Activated CD4-positive, alpha-beta T cell treated with anti-CD3 and anti-CD28 coated beads, Interleukin-2, amount 50 U/mL, for 1 hour (primary cell): Measurements from ENCODE around the gene CENPA.
"Not testable (repeated sequence)": the region's sequence is repeated elsewhere in the genome, so short reads cannot be mapped to it uniquely, and the experiment has no call there.

ENCODE experiments used
- DNase-seq: peaks from one replicate; pipeline ENCODE4 v3.0.0-alpha.2; 2020

CENPA gene

DNA sequence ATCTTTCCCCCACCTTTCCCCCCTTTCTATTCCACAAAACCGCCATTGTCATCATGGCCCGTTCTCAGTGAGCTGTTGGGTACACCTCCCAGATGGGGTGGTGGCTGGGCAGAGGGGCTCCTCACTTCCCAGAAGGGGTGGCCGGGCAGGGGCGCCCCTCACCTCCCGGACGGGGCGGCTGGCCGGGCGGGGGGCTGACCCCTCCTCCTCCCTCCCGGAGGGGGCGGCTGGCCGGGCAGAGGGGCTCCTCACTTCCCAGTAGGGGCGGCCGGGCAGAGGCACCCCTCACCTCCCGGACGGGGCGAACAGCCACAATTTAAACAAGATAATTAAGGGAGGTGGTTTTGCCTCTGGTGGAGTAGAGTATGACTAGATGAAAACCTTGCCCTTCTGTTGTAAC lies 9.3 kb downstream of the CENPA start:
- DNase-seq: not testable (repeated sequence)

DNA sequence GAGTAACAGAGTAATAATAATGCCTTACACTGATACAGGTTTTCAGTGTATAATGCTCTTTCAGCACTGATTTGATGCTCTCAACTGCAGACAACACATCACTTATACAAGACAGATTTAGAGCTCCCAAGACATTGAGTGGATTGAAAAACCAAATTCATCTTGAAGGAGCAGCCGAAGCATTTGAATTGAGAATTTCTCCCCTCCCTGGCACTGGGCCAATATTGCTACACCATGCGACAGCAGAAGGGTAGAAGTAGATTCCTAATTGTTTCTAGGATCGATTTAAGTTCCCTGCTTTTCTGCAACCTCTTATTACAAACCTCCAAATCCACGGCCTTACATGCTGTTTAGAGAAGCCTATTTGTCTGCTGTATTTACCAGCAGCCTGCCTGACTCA lies 15.5 kb downstream of the CENPA start:
- no peak for DNase-seq

DNA sequence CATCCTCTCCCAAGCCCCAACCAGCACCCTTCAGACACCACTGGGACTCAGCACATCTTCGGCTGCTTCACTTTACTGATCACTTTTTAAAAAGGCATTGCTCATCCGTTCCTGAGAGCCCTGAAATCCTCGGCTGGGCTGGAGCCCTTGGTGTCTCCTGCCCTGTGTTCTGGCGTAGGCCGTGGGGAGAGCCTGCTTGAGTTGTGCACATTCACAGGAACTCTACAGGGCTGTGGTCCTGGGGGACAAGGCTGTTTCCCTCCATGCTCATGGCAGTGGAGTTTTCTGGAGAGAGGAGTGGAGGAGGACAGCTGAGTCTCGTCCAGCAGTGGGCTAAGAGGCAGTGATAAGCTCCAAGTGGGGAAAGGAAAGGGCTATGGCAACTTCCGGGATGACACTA lies 15.9 kb downstream of the CENPA start:
- no peak for DNase-seq

DNA sequence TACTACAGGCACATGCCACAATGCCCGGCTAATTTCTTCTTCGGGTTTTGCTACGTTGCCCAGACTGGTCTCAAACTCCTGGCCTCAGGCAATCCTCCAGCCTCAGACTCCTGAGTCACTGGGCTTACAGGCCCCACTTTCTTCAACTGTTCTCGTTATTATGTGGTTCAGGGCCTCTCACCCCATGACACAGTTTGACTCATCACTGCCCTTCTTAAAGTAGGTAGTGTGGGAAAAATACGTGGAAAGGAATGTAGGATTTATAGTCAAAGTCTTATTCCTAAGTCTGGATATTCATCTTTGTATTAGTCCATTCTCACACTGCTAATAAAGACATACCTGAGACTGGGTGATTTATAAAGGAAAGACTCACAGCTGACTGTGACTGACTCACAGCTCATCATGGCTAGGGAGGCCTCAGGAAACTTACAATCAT lies 19.4 kb downstream of the CENPA start:
- no peak for DNase-seq

DNA sequence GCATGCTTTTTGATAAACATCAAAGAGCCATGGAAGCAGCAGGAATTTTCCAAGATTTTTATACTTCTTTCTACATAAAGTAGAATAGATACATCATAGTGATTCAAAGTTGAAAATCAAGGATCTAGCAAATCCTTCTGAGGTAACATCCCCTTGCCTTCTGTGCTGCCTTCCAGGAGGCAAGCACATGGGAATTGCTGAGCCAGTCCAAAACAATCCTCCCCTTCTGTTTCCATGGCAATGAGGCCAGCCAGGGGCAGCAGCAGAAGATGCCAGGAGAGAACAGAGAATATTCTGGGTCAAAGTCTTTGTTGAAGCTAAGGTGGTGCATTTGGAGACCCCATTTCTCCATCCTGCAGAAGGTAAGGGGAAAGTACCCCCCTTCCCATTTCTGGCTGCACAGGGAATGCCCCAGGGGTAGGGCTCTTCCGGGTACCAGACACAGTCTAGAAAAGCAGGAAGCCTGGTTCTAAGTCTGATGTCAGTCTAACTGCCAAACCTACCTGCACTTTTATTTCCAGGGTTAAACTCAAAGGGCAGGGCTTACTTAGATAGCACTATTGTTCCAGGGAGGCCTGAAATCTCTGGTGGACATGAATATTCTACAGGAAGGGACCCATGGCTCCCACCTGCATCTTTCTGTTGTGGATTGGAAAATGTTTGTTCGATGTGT lies 22.1 kb downstream of the CENPA start:
- no peak for DNase-seq

DNA sequence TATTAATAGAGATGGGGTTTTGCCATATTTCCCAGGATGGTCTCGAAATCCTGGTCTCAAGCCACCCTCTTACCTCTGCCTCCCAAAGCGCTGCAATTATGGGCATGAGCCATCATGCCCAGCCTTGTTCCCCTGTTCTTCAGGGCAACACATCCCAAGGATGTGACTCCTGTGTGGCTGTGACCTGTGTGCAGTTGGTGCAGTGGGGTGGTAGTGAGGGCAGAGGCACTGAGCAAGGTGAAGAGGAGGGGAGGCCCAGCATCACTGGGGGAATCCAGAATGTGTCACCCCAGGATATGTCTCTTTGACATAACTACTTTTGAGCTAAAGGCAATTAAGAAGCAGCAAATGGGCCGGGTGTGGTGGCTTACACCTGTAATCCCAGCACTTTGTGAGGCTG lies 23.4 kb downstream of the CENPA start:
- no peak for DNase-seq

DNA sequence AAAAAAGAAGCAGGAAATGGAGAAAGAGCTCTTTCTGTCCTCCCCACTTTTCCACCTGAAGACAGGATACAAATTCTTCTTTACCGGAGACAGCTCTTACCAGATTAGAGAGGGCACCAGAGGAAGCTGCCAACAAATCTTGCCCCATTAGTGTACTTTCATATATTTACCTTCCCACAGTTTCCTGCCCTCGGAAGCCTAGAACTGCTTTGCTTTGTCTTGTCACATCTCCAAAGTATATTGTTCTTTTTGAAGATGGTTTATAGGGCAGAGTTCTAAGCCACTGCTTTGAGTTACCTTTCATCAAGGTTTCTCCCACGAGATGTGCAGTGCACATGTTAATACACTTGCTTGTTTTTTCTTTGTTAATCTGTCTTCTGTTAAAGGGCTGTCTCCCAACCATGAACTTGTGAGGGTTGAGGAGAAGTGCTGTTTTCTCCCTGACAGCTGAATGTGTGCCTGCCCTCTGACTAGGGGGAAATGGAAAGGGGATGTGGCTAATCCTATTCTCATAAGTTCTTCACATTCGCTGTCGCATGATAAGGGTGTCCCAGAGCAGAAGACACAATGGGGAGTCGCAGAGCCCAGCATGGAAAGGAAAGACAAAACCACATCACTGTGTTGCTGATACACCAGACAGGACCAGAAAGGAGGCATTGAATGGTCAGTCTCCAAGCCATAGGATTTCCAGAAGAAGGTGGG lies 24.2 kb downstream of the CENPA start:
- DNase-seq: no peak

DNA sequence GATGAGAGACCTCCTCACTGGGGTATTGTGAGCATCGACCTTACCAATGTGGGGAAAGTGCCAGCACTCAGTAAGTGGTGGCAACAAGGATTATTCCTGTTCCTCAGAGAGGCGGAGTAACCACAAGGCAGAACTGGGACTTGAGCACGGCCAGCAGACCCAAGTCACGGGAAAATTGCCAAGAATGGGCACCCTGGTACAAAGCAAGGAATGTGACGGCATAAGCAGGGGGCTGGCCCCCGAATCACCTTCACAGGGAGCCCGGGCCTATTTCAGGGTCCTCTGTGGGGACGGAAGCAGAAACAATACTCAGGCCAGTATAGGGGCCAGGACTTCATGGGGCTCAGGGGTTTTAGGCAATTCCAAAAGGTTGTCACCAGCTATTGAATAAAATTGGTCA lies 25.4 kb downstream of the CENPA start:
- DNase-seq: no peak

DNA sequence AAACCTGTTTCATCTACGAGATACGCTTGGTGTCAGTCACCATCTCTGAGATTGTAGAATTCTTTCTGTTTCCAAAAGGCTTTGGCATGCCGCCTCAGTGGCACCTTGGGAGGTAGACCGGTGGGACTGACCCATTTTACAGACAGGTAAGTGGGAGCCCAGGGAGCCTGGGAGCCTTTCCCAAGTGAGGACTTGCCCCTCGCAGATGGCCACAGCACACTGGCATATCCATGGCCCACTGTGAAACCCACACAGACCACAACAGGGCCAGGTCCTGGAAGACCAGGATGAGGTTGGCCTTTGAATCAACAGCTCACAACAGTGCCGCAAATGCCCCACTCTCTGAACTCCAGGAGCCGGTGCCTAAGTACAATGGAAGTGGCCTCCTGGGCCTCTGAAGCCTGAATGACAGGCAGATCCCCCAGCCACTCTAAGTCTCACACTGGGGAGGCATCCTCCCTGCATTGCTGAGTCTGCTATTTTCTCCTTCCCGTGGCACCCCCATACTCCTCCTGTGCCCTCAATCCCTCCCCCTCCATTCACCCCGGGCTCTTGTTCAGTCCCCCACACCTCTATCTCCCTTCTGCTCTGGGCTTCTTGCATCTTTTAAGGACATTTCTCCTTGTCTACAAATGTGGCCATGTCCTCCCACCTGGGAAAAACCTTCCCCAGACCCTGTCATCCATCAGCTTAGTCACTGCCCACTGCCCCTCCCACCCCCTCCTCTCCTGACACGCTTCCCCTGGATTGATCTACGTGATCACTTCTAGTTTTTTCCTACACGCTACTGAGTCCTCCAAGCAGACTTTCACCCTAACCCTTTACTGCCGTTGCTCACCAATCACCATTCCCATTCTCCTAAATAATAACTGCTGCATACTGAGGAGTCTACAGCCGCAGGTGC lies 26.2 kb downstream of the CENPA start:
- no peak for DNase-seq

DNA sequence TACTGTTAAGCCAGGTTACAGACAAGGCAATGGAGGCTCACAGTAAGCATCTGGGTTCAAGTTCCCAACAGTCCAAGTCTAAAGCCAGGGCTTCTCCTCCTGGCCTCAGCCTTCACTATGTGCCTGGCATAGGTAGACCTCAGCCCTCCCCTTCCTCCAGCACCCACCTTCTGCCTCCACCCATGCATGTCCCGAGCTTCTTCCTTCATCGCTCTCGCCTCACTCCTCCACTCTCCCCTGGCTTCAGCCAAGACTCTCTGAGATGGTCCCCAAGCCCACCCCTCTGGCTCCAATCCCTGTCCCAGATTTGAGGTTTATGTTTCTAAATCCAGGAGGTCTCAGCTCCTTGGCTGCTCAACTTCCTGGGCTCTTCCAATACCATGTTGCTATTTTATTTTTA lies 26.9 kb downstream of the CENPA start:
- DNase-seq: no peak

DNA sequence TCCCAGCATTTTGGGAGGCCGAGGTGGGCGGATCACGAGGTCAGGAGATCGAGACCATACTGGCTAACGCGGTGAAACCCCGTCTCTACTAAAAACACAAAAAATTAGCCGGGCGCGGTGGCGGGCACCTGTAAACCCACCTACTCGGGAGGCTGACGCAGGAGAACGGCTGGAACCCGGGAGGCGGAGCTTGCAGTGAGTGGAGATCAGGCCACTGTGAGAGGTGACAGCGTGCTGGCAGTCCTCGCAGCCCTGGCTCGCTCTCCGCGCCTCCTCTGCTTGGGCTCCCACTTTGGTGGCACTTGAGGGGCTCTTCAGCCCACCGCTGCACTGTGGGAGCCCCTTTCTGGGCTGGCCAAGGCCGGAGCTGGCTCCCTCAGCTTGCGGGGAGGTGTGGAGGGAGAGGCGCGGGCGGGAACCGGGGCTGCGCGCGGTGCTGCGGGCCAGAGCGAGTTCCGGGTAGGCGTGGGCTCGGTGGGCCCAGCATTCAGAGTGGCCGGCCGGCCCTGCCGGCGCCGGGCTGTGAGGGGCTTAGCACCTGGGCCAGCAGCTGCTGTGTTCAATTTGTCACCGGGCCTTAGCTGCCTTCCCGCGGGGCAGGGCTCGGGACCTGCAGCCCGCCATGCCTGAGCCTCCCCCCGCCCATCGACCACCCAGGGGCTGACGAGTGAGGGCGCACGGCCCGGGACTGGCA lies 28.4 kb downstream of the CENPA start:
- not testable (repeated sequence) for DNase-seq

DNA sequence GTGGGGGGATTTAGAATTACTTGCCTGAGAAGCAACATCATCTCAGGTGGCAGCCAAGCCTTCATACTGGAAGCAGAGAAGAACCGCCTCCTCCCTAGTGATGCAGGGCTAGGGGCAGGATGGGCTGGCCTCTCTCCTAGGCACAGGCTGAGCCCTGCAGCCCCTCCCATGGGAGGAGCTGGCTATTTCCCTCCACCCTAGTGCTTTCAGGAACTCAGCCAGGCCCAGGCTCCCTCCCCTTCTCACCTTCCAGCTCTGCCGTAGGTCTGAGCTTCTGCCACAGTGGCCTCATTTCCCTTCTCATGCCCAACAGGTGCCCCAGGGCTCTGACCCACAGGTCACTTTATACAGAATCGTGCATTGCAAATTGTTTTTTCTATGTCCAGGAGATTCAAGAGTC lies 31.0 kb downstream of the CENPA start:
- no peak for DNase-seq

DNA sequence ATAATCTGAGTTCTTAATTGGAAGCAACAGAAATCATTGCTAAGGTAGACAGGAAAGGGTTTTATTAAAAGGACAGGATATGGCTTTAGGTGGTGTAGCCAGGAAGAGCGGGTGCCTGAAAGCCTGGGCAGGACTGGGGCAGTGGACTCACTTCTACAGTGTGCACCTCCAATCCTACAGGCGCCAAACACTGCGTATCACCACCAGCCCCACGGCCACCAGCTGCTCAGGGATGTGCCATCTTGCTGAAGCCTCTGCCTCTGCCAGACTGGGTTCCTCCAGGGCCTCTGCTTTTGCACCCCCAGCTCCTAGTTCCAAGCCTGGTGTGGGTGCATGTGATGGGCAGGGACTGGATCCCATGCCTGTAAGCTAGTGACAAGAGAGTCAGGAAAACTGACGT lies 32.4 kb downstream of the CENPA start:
- DNase-seq: no peak

DNA sequence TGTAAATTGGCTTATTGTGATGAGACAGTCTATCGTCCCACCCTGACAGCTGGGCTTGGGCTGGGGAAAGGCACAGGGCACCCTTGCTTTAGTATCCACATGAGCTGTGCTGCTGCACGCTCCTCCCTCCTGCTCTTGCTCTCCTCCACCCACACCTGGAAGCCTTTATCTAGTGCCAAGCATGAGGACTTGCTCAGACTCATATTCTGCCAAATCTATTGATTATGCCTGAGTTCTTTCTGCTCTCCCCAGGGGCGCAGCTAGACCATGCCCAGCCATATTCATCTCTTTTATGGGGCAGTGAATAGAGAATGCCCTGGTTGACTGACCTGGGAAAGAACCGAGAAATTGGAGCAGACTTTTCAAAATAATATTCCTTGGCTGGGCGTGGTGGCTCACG lies 33.1 kb downstream of the CENPA start:
- DNase-seq: no peak

DNA sequence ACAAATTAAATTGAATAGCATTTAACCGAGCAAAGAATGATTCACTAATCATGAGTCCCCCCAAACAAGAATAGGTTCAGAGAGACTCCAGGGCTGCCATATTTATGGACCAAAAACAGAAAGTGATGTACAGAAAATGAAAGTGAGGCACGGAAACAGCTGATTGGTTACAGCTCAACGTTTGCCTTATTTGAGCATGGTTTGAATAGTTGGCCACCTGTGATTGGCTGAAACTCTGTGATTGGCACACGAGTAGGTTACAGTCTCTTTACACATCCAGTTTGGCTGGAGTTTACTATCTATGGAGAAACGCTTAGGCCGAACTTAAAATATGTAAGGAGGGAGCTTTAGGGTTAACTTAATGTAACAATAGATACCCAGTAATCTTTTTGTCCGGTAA lies 35.1 kb downstream of the CENPA start:
- no peak for DNase-seq

DNA sequence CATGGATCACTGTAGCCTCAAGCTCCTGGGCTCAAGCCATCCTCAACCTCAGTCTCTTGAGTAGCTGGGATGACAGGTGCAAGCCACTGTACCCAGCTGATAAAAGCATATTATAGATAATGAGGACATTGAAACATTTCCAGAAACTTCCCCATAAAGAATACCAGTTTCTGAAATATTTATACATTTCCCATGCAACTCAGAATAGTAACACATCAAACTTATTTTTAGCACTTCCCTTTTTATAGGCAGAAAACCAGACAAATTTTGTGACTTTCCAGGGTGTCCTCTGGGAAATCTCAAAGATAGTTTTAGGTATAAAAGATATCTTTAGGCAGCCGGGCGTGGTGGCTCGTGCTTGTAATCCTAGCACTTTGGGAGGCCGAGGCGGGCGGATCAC lies 37.0 kb downstream of the CENPA start:
- no peak for DNase-seq

DNA sequence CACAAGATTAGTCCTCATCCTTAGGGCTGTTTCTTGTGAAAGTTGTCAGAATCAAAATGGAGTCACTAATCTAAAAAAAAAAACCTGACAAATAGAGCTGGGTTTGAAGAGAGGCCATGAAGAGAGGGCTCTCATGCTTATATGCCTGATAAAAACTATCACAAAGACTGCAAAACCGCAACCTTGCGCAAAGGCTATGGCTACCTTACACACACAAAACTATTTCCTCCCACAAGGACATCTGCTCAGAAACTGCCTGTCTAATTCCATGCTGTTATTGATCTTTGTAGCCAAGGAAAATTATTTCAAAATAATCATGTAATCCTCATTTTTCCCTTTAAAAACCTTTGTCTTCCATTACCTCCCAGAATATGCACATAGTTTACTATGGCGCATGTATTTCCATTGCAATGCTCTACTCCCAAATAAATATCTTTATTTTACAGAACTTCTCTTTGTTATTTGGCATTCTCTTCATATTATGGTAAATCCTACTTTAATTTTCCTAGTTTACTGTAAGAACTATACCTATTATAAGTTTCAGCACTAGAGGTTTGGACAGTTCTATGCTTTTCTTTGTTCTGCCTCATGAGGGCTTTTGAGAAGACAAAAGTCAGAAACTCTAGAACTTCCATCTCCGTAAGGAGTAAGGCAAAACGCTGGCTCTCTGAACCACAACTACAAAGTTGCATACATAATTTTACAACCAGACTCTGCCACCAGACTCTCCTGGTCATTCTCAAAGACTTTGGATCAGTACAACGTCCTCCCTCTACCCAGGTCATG lies 52.5 kb downstream of the CENPA start:
- no peak for DNase-seq

DNA sequence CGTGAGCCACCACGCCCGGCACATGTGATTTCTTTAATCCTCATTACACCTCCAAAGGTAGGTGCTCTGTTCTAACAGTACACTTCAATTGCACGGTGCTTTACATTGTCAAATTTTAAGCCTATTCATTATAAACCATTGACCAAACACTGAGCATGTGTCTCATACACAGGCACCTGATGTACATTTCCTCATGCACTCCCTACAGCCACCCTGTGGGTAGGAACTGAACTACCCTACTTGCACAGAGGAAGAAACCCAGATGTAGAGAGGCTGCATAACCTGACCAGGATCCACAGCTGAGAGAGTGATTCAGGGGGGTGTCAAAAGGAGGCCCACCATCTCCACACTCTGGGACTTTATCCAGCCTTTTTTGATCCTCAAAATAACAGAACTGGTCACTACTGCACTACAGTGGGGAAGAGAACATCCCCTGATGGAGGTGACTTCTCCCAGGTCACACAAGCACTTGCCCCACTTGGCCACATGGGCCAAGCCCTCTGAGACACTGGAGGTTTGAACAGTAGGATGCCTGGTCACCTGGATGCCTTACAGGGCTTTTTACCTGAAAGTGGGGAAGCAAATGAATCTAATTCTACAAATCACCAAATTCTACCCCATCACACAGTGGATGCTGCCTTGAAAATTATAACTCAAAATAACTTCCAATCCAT lies 55.2 kb downstream of the CENPA start:
- no peak for DNase-seq

DNA sequence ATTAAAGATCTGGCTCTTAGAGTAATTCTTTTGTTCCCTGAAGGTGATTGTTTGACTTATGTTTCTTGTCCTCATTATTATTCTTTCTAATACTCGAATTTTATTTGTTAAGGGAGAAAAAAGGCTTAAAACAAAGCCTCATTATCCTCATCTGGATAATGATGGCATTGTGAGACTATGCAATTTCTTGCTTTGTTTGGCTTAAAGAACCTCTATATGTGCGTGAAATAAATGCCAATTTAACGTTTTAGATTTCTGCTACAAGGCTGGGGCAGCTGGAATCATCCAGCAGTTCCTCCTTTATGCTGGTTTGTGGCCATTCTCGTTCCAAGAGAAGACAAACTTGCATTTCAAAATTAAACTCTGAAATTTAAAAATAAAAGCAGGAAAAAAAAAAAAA lies 57.2 kb downstream of the CENPA start:
- no peak for DNase-seq
